Parietal lobe (tissue), 1 donor: ENCODE results near the gene ELAPOR2. TPM values are rescaled to one million over a fixed set of nuclear protein-coding genes. Genes with fewer than 3 reads are reported as not detected.

Source experiments
- total RNA-seq: library from RNA; depleted of rRNA; stranded (reverse); fragments of >200 nt; gene quantifications from one replicate; pipeline ENCODE4 v1.2.3, GENCODE V29; 2014

Gene ELAPOR2
- 42.3 TPM for total RNA-seq

GRCh38 chr7:87059525-87060287 lies at the start of gene ELAPOR2:
Gene ELAPOR2, minus strand, starts transcription at chr7:87059654. Its CDS starts 141 bp downstream, at chr7:87059513.

Other genes with a start within 250 kb of the ELAPOR2 start
- gene DMTF1, start 92.8 kb upstream of the ELAPOR2 start, total RNA-seq = 424 TPM
- gene TMEM243, start 160.1 kb upstream of the ELAPOR2 start, total RNA-seq = 3.1 TPM